Memory B cell (primary cell): ENCODE data around the gene MAGI1.

Experiments
- ATAC-seq: fragments of 150-1000 bp; cut with Tn5 transposase; 2 replicates; pipeline ENCODE4 v1.10.0; 2021; ENCODE audit warnings: low read depth, mild to moderate bottlenecking, moderate library complexity
- DNase-seq, 2 donors: peaks; one replicate each; pipeline ENCODE4 v3.0.0; 2022; ENCODE audit warnings: low spot score in 2 of 2
- H3K27ac Mint-ChIP-seq: one replicate; pipeline ENCODE4 v1.8.0; 2022; ENCODE audit warnings: mild to moderate bottlenecking, moderate library complexity, mixed read lengths
- H3K27me3 Mint-ChIP-seq: one replicate; pipeline ENCODE4 v1.8.0; 2022; ENCODE audit warnings: mixed read lengths
- H3K36me3 Mint-ChIP-seq: one replicate; pipeline ENCODE4 v1.8.0; 2022; ENCODE audit warnings: mild to moderate bottlenecking, mixed read lengths
- H3K4me1 Mint-ChIP-seq: one replicate; pipeline ENCODE4 v1.8.0; 2022; ENCODE audit warnings: mixed read lengths
- H3K4me3 Mint-ChIP-seq: one replicate; pipeline ENCODE4 v1.8.0; 2022; ENCODE audit warnings: mild to moderate bottlenecking, moderate library complexity, mixed read lengths
- H3K9me3 Mint-ChIP-seq: one replicate; pipeline ENCODE4 v1.8.0; 2022; ENCODE audit warnings: mixed read lengths

Gene MAGI1

GRCh38 chr3:65992106-65992505, 46.6 kb downstream of the MAGI1 start:
- H3K4me3 Mint-ChIP-seq: no peak overlapping the region
- DNase-seq: no peak
- peaks cover 3% of the 10 kb centered on the region for H3K9me3 Mint-ChIP-seq

DNA sequence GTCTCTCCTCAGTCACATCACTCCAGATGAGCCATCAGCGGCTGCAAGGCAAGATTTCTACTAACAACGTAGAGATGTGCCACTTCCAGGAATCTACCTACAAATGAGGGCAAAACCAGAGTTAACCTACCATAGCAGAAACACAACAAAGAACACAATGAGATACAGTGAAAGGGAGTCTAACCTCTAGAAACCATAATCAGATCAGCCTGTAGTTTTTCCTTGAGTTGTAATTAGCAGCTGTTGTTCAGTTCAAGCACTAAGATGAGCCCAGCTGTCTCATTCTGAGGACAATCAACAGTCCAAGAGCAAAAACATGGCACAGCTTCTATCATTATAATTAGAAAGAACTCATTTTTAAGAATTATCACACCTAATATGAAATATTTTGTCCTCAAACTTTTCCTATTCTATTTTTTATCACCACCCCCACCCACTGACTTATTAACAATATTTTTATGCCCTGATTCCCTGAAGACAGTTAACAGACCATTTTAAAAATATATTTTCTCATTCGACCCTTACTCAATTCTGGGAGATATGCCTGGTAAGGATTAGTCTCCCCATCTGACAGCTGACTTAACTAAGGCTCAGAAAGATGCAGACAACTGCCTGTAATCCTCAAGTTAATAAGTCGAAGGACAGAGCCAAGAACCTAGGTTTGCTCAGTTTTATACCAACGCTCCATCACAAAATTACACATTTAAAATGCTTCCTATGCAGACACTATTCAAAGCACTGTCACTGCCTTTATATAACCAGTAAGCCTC, 50.1 kb downstream of the MAGI1 start:
- Mint-ChIP-seq H3K36me3 (no peaks in the 10 kb centered on the region), H3K27ac (no peak overlapping the region)

More at GRCh38 chr3:65992106-65992505, 46.6 kb downstream of the MAGI1 start:
- H3K27ac Mint-ChIP-seq: no peak overlapping the region
- no peaks in the 10 kb centered on the region for H3K4me1 Mint-ChIP-seq
- H3K36me3 Mint-ChIP-seq: no peaks in the 10 kb centered on the region
- H3K27me3 Mint-ChIP-seq: no peaks in the 10 kb centered on the region
- no peak for ATAC-seq

DNA sequence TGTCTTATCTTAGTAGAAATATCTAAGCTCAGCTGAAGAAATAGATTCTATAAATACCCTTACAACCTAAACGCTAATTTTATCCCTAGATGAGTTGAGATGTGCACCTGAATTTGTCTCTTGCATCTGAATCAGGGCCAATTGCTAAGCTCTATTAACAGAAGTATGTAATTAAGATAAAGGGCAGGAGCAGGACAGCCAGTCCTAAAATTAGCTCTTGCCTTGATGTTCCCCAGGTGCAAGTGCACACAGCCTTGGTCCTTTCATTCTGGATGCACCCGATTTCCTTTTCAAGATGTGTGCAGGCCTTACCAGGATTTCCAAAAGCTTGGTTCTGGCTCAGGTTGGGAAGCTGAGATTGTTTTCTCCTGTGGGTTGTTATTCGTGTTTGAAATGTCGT, 52.4 kb downstream of the MAGI1 start:
- no peak overlapping the region for H3K4me3 Mint-ChIP-seq
- H3K4me1 Mint-ChIP-seq: no peaks in the 10 kb centered on the region
- DNase-seq: no peak
- H3K9me3 Mint-ChIP-seq: no peaks in the 10 kb centered on the region
- no peak overlapping the region for H3K27ac Mint-ChIP-seq
- no peaks in the 10 kb centered on the region for H3K36me3 Mint-ChIP-seq
- ATAC-seq: no peak
- H3K27me3 Mint-ChIP-seq: no peaks in the 10 kb centered on the region

More for the DNA sequence above, 50.1 kb downstream of the MAGI1 start:
- ATAC-seq: no peak
- Mint-ChIP-seq H3K4me3 (no peak overlapping the region), H3K27me3 (no peaks in the 10 kb centered on the region), H3K4me1 (no peaks in the 10 kb centered on the region), H3K9me3 (peaks cover 3% of the 10 kb centered on the region)
- no peak for DNase-seq

DNA sequence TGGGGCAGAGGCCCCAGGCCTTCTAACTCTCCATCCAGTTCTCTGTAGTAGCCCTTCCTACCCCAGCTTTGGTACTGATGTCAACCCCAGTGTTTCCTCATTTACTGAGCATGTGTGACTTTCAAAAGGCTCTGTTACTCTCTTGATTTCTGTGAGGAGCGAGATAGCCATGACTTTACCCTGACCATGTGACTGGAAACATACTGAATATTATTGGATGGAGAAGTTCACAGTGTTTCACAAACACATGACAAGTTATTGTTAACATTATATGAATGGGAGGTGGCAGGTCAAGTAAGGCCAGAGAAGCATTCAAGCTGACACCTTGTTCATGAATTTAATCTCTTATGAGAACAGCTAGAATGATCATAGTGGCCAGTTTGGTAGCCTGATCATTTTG, 53.7 kb downstream of the MAGI1 start:
- H3K4me1 Mint-ChIP-seq: no peaks in the 10 kb centered on the region
- H3K27ac Mint-ChIP-seq: no peak overlapping the region
- no peak for DNase-seq
- no peak overlapping the region for H3K4me3 Mint-ChIP-seq
- no peaks in the 10 kb centered on the region for H3K27me3 Mint-ChIP-seq
- ATAC-seq: no peak
- no peaks in the 10 kb centered on the region for H3K9me3 Mint-ChIP-seq
- no peaks in the 10 kb centered on the region for H3K36me3 Mint-ChIP-seq

DNA sequence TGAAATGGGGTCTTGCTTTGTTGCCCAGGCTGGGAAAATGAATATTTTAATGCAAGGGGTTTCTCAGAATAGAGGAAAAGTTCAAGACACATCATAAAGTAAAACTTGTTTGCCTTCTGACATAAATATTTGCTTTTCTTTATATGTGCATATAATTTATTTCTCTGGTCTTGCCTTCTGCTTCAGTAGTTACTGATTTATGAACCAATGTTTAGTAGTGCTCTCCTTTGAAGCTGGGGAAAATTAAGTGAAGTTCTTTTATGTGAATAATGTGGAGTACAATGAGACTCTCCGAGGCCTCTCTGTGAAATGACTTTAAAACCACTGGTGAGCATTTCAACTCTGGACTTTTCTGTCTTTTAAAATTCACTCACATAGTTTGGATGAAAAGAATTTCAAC, 55.6 kb downstream of the MAGI1 start:
- Mint-ChIP-seq H3K36me3 (no peaks in the 10 kb centered on the region), H3K4me3 (no peak overlapping the region), H3K27ac (no peak overlapping the region), H3K27me3 (no peaks in the 10 kb centered on the region), H3K9me3 (no peaks in the 10 kb centered on the region), H3K4me1 (no peaks in the 10 kb centered on the region)
- DNase-seq: no peak
- ATAC-seq: no peak

- Mint-ChIP-seq H3K4me1 (no peaks in the 10 kb centered on the region), H3K27me3 (no peaks in the 10 kb centered on the region), H3K4me3 (no peak overlapping the region), H3K36me3 (no peaks in the 10 kb centered on the region), H3K27ac (no peak overlapping the region), H3K9me3 (no peaks in the 10 kb centered on the region)
- ATAC-seq (no peak), DNase-seq (no peak)
Observed at GRCh38 chr3:65979731-65980130, 59.0 kb downstream of the MAGI1 start.

DNA sequence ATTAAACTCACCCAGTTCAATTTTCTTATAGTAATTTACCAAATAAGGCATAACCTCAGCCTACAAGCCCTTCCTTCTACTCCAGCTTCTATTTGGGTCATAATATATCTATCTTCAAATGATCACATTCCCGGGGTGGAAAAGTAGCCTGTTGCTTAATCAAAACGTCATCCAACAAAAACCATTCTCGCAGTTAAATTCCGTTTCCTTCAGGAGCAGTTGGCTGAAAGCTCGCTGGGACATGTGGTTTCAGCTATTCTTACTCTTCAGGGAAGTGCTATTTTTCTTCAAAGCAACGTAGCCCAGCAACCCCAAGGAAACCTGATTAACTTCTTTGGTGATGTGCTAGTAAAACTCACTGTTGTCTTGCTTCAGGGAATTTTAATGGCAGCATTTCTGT, 59.6 kb downstream of the MAGI1 start:
- Mint-ChIP-seq H3K27ac (no peak overlapping the region), H3K36me3 (no peaks in the 10 kb centered on the region), H3K9me3 (no peaks in the 10 kb centered on the region), H3K4me1 (no peaks in the 10 kb centered on the region), H3K4me3 (no peak overlapping the region), H3K27me3 (no peaks in the 10 kb centered on the region)
- no peak for DNase-seq
- no peak for ATAC-seq

GRCh38 chr3:65978116-65978515, 60.6 kb downstream of the MAGI1 start:
- no peak overlapping the region for H3K4me3 Mint-ChIP-seq
- H3K27me3 Mint-ChIP-seq: no peaks in the 10 kb centered on the region
- H3K9me3 Mint-ChIP-seq: no peaks in the 10 kb centered on the region
- no peak overlapping the region for H3K27ac Mint-ChIP-seq
- no peaks in the 10 kb centered on the region for H3K36me3 Mint-ChIP-seq
- no peak for DNase-seq
- no peak for ATAC-seq
- no peaks in the 10 kb centered on the region for H3K4me1 Mint-ChIP-seq

- ATAC-seq (no peak), DNase-seq (no peak)
- H3K36me3 Mint-ChIP-seq: no peaks in the 10 kb centered on the region
- no peaks in the 10 kb centered on the region for H3K27me3 Mint-ChIP-seq
- no peaks in the 10 kb centered on the region for H3K4me1 Mint-ChIP-seq
- H3K4me3 Mint-ChIP-seq: no peak overlapping the region
- H3K27ac Mint-ChIP-seq: no peak overlapping the region
- H3K9me3 Mint-ChIP-seq: no peaks in the 10 kb centered on the region
Observed at GRCh38 chr3:65975032-65975431, 63.7 kb downstream of the MAGI1 start.

GRCh38 chr3:65974509-65974908, 64.2 kb downstream of the MAGI1 start:
- DNase-seq (no peak), ATAC-seq (no peak)
- no peak overlapping the region for H3K27ac Mint-ChIP-seq
- H3K4me3 Mint-ChIP-seq: no peak overlapping the region
- H3K27me3 Mint-ChIP-seq: no peaks in the 10 kb centered on the region
- no peaks in the 10 kb centered on the region for H3K36me3 Mint-ChIP-seq
- H3K4me1 Mint-ChIP-seq: no peaks in the 10 kb centered on the region
- no peaks in the 10 kb centered on the region for H3K9me3 Mint-ChIP-seq

DNA sequence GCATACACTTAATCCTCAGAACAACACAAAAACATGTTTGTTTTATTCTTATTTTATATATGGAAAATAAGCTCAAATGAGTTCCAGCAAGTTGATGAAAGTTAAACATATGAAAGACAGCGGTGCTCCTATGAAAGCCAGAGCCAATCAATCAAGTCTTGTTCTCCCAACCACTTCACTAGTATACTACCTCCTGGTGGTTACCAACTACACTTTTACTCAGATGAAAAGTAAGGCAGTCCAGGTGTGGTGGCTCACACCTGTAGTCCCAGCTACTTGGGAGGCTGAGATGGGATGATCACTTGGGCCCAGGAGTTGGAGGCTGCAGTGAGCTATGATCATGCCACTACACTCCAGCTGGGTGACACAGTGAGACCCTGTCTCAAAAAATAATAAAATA, 66.0 kb downstream of the MAGI1 start:
- Mint-ChIP-seq H3K4me1 (no peaks in the 10 kb centered on the region), H3K27me3 (no peaks in the 10 kb centered on the region), H3K36me3 (no peaks in the 10 kb centered on the region), H3K4me3 (no peak overlapping the region), H3K27ac (no peak overlapping the region), H3K9me3 (no peaks in the 10 kb centered on the region)
- no peak for ATAC-seq
- DNase-seq: no peak

DNA sequence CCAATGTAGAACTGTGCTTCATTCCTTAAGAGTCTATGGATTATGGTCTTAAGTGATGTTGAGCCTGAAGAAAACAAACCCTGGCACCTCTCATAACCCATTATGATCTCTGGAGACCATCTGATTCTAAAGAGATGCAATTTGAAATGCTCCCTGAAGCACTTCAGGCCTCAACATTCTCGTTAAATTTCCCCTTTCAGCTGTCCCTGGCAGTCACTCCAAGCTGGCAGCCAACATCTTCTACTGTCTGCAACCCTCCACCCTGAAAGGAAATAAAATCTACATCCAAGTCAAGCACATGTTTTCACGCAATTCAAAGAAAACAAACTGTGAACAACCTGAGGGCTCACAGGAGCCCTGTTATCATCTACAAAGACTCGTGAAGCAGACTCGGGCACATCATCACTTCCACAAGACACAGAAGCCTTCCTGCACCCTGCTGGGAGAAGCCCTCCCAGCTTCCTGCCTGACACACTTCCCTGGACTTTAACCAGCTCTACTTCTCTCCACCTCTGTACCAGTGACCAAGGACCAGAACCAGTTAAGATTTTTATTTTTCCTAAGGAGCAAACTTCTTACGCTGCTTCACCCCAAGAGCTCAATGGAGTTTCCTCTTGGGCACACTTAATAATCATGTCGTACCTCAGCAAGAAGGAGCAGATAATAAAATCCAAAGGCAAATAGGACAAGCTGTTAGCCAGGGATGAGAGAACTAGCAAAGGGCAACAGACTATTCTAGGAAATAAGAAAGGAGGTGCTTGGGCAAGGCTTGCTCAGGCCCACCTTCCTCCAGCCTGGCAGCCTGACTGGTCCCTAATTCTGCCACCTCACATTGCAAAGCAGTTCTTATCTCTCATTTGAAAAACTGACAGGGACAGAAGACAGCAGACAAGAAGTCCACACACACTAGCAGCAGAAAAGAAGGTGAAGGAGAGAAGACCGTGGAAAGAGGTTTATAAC, 67.1 kb downstream of the MAGI1 start:
- Mint-ChIP-seq H3K4me3 (no peak overlapping the region), H3K4me1 (no peaks in the 10 kb centered on the region), H3K27me3 (no peaks in the 10 kb centered on the region), H3K9me3 (no peaks in the 10 kb centered on the region), H3K27ac (no peak overlapping the region), H3K36me3 (no peaks in the 10 kb centered on the region)
- ATAC-seq (no peak), DNase-seq (no peak)

GRCh38 chr3:65968996-65969395, 69.7 kb downstream of the MAGI1 start:
- H3K4me1 Mint-ChIP-seq: no peaks in the 10 kb centered on the region
- no peak overlapping the region for H3K4me3 Mint-ChIP-seq
- DNase-seq: no peak
- no peak for ATAC-seq
- no peak overlapping the region for H3K27ac Mint-ChIP-seq
- H3K27me3 Mint-ChIP-seq: no peaks in the 10 kb centered on the region
- no peaks in the 10 kb centered on the region for H3K36me3 Mint-ChIP-seq
- H3K9me3 Mint-ChIP-seq: peaks cover 2% of the 10 kb centered on the region

DNA sequence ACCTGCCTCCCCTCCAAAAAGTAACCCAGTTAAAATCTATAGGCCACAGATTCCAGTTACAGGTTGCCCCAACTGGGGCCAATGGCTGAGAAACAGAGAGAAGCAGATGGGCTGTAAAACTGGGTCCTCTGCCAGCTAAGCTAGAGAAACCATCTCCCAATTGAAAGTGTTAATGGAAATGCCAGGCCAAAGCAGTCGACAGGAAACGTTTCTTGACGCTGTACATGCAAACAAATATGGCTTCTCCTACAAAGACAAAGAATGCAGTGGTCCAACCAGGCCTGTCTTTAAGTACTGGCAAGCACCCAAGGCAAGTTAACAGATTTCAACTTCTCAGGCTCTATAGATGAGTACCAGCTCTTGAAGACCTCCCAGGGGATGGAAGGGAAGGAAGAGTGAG, 71.3 kb downstream of the MAGI1 start:
- Mint-ChIP-seq H3K4me3 (no peak overlapping the region), H3K4me1 (no peaks in the 10 kb centered on the region), H3K36me3 (peaks cover 1% of the 10 kb centered on the region), H3K27ac (no peak overlapping the region), H3K27me3 (no peaks in the 10 kb centered on the region), H3K9me3 (peaks cover 2% of the 10 kb centered on the region)
- DNase-seq (no peak), ATAC-seq (no peak)
